C4-2B (cell line): Measurements from ENCODE around the gene PHAX.

Experiments
- ZFX ChIP-seq: fragments of 450-650 bp; IDR thresholded peaks from 2 replicates; pipeline ENCODE4 v1.6.1; 2017
- TF ChIP-seq, protein P1 (sequence below): fragments of 450-650 bp; conservative IDR thresholded peaks from 2 replicates; pipeline ENCODE4 v1.5.1; 2017; ENCODE audit warnings: mild to moderate bottlenecking

- TF ChIP-seq, protein P1, sequence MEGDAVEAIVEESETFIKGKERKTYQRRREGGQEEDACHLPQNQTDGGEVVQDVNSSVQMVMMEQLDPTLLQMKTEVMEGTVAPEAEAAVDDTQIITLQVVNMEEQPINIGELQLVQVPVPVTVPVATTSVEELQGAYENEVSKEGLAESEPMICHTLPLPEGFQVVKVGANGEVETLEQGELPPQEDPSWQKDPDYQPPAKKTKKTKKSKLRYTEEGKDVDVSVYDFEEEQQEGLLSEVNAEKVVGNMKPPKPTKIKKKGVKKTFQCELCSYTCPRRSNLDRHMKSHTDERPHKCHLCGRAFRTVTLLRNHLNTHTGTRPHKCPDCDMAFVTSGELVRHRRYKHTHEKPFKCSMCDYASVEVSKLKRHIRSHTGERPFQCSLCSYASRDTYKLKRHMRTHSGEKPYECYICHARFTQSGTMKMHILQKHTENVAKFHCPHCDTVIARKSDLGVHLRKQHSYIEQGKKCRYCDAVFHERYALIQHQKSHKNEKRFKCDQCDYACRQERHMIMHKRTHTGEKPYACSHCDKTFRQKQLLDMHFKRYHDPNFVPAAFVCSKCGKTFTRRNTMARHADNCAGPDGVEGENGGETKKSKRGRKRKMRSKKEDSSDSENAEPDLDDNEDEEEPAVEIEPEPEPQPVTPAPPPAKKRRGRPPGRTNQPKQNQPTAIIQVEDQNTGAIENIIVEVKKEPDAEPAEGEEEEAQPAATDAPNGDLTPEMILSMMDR, result no peak
- no peak for TF ChIP-seq ZFX
These were observed 27.4 kb downstream of the PHAX start for GRCh38 chr5:126628102-126628501.
